Nephron (organoid): ENCODE data around the gene MCF2L2.

ENCODE experiments used
- H3K27ac Mint-ChIP-seq, 3 experiments: 2 replicates each; pipeline ENCODE4 v1.8.0; 2020; ENCODE audit warnings: mixed read lengths in 3 of 3, mild to moderate bottlenecking in 2 of 3, moderate library complexity in 1 of 3
- H3K27me3 Mint-ChIP-seq: 2 replicates; pipeline ENCODE4 v1.8.0; 2021; ENCODE audit warnings: low read depth, mild to moderate bottlenecking, moderate library complexity, mixed read lengths
- H3K36me3 Mint-ChIP-seq: 2 replicates; pipeline ENCODE4 v1.8.0; 2020; ENCODE audit warnings: low read depth, mixed read lengths
- H3K4me1 Mint-ChIP-seq: 2 replicates; pipeline ENCODE4 v1.8.0; 2020; ENCODE audit warnings: mixed read lengths
- H3K4me3 Mint-ChIP-seq, 3 experiments: 2 replicates each; pipeline ENCODE4 v1.8.0; 2020; ENCODE audit warnings: mild to moderate bottlenecking in 3 of 3, mixed read lengths in 3 of 3, moderate library complexity in 2 of 3
- H3K9me3 Mint-ChIP-seq: 2 replicates; pipeline ENCODE4 v1.8.0; 2020; ENCODE audit warnings: mixed read lengths
- TF ChIP-seq, protein P1 (sequence below), 3 experiments: fragments of 200-600 bp; sonication (generic); IDR thresholded peaks; one replicate each; pipeline ENCODE4 v1.5.0; 2021; ENCODE audit warnings: antibody characterized with exemption in 3 of 3; ENCODE audit not compliant: unreplicated experiment in 3 of 3

The MCF2L2 gene

GRCh38 chr3:183274609-183275008 lies 153.8 kb downstream of the MCF2L2 start:
- no peak overlapping the region for H3K4me3 Mint-ChIP-seq
- H3K4me1 Mint-ChIP-seq, result peaks cover 11% of the 10 kb centered on the region
- no peaks in the 10 kb centered on the region for H3K9me3 Mint-ChIP-seq
- no peak overlapping the region for H3K27ac Mint-ChIP-seq
- H3K36me3 Mint-ChIP-seq, result peaks cover 21% of the 10 kb centered on the region
- H3K27me3 Mint-ChIP-seq, result no peaks in the 10 kb centered on the region
- TF ChIP-seq, protein P1, sequence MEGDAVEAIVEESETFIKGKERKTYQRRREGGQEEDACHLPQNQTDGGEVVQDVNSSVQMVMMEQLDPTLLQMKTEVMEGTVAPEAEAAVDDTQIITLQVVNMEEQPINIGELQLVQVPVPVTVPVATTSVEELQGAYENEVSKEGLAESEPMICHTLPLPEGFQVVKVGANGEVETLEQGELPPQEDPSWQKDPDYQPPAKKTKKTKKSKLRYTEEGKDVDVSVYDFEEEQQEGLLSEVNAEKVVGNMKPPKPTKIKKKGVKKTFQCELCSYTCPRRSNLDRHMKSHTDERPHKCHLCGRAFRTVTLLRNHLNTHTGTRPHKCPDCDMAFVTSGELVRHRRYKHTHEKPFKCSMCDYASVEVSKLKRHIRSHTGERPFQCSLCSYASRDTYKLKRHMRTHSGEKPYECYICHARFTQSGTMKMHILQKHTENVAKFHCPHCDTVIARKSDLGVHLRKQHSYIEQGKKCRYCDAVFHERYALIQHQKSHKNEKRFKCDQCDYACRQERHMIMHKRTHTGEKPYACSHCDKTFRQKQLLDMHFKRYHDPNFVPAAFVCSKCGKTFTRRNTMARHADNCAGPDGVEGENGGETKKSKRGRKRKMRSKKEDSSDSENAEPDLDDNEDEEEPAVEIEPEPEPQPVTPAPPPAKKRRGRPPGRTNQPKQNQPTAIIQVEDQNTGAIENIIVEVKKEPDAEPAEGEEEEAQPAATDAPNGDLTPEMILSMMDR (IDR thresholded peaks at IDR 0.05; ENCODE audit: unreplicated experiment in 3 of 3), result no peak

DNA sequence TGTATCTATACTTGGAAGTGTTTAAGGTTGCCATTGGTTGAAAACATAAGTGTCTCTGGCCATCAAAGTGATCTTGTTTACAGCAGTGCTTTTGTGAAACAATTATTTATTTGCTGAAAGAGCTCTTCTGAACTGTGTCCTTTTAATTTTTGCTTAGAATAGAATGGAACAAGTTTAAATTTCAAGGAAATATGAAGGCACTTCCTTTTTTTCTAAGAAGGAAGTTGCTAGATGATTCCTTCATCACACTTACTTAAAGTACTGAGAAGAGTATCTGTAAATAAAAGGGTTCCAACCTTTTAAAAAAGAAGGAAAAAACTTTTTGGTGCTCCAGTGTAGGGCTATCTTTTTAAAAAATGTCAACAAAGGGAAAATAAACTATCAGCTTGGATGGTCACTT lies 155.6 kb downstream of the MCF2L2 start:
- Mint-ChIP-seq H3K4me3 (no peak overlapping the region), H3K4me1 (peaks cover 11% of the 10 kb centered on the region), H3K9me3 (no peaks in the 10 kb centered on the region), H3K27me3 (no peaks in the 10 kb centered on the region), H3K27ac (no peak overlapping the region), H3K36me3 (peaks cover 26% of the 10 kb centered on the region)
- TF ChIP-seq, protein P1 (IDR thresholded peaks at IDR 0.05; ENCODE audit: unreplicated experiment in 3 of 3), result no peak

DNA sequence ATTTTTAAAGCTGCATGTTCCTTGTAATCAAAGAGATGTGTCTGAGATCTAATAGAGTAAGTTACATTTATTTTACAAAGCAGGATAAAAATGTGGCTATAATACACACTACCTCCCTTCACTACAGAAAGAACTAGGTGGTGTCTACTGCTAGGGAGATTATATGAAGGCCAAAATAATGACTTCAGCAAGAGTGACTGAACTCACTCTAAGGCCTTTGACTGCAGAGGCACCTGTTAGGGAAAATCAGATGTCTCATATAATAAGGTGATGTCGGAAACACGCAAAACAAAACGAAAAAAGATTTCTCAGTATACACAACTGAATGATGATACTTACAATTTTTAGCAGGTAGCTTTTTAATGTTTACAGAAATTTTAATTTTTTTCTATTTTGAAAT lies 156.3 kb downstream of the MCF2L2 start:
- TF ChIP-seq, protein P1 (IDR thresholded peaks at IDR 0.05; ENCODE audit: unreplicated experiment in 3 of 3), result no peak
- no peaks in the 10 kb centered on the region for H3K27me3 Mint-ChIP-seq
- H3K4me1 Mint-ChIP-seq, result peaks cover 11% of the 10 kb centered on the region
- no peak overlapping the region for H3K4me3 Mint-ChIP-seq
- no peaks in the 10 kb centered on the region for H3K9me3 Mint-ChIP-seq
- H3K27ac Mint-ChIP-seq, result no peak overlapping the region
- H3K36me3 Mint-ChIP-seq, result peaks cover 26% of the 10 kb centered on the region

DNA sequence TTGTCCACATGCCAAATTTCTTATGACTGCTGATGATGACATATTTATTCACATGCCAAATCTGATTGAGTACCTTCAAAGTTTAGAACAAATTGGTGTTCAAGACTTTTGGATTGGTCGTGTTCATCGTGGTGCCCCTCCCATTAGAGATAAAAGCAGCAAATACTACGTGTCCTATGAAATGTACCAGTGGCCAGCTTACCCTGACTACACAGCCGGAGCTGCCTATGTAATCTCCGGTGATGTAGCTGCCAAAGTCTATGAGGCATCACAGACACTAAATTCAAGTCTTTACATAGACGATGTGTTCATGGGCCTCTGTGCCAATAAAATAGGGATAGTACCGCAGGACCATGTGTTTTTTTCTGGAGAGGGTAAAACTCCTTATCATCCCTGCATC lies 158.1 kb downstream of the MCF2L2 start:
- no peaks in the 10 kb centered on the region for H3K9me3 Mint-ChIP-seq

DNA sequence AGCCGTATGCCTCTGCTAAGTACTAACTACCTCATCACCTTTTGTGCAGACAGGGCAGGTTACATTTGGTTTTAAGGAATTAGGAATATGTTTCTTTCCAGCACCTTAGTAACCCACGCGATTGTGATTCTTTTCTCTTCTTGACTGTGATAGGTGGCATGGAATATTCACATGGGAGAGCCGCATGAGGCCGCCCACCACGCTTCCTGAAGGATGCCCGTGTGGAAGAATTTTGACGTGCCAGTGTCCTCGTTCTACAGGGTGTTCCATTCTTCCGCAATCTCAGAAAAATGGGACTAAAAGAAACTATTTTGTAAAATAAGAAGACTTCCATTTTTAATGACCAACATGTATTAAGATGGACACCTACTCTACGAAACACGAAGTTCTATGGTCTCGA lies 159.1 kb downstream of the MCF2L2 start:
- Mint-ChIP-seq H3K9me3 (no peaks in the 10 kb centered on the region), H3K36me3 (peaks cover 26% of the 10 kb centered on the region), H3K4me1 (no peaks in the 10 kb centered on the region), H3K4me3 (no peak overlapping the region), H3K27ac (no peak overlapping the region), H3K27me3 (no peaks in the 10 kb centered on the region)
- TF ChIP-seq, protein P1 (IDR thresholded peaks at IDR 0.05; ENCODE audit: unreplicated experiment in 3 of 3), result no peak

More for the DNA sequence above, 158.1 kb downstream of the MCF2L2 start:
- Mint-ChIP-seq H3K36me3 (peaks cover 26% of the 10 kb centered on the region), H3K4me1 (peaks cover 7% of the 10 kb centered on the region), H3K4me3 (no peak overlapping the region), H3K27me3 (no peaks in the 10 kb centered on the region), H3K27ac (no peak overlapping the region)
- TF ChIP-seq, protein P1 (IDR thresholded peaks at IDR 0.05; ENCODE audit: unreplicated experiment in 3 of 3), result no peak

- Mint-ChIP-seq H3K27me3 (no peaks in the 10 kb centered on the region), H3K4me3 (no peak overlapping the region), H3K4me1 (no peaks in the 10 kb centered on the region), H3K36me3 (peaks cover 26% of the 10 kb centered on the region), H3K9me3 (no peaks in the 10 kb centered on the region), H3K27ac (peak overlapping the region in 1 of 3 experiments; percentile 11)
- TF ChIP-seq, protein P1 (IDR thresholded peaks at IDR 0.05; ENCODE audit: unreplicated experiment in 3 of 3), result no peak
Observed at GRCh38 chr3:183268366-183268765, 160.1 kb downstream of the MCF2L2 start.
